HG03135 (cell line): ENCODE measurements around the gene SV2C.

Experiments used
- ATAC-seq: cut with Tn5 transposase; IDR thresholded peaks from one replicate; pipeline ENCODE4 v1.9.1; 2021; ENCODE audit warnings: mild to moderate bottlenecking, moderate library complexity; ENCODE audit not compliant: unreplicated experiment

SV2C gene

GRCh38 chr5:76402251-76402885, 319.2 kb downstream of the SV2C start:
- ATAC-seq = peak; percentile 39

GRCh38 chr5:76402886-76403765, 319.9 kb downstream of the SV2C start, which contains the start of gene IQGAP2:
Gene IQGAP2 (plus strand): TSS chr5:76403285. CDS start chr5:76403546, 261 bp downstream.
- peak; percentile 57 for ATAC-seq
